HG02623 (cell line): ENCODE measurements around the gene HCST.
A peak's percentile ranks its signal among the peaks of the same experiment; 100 is the strongest.
"Not testable (repeated sequence)": the region's sequence is repeated elsewhere in the genome, so short reads cannot be mapped to it uniquely, and the experiment has no call there.

ENCODE experiments used
- ATAC-seq: cut with Tn5 transposase; IDR thresholded peaks from one replicate; pipeline ENCODE4 v1.9.1; 2021; ENCODE audit warnings: moderate library complexity; ENCODE audit not compliant: unreplicated experiment

HCST gene

GRCh38 chr19:35903550-35904179, 1.3 kb downstream of the HCST start:
- peak; percentile 42 for ATAC-seq

GRCh38 chr19:35904311-35905068, 2.2 kb downstream of the HCST start:
- no peak for ATAC-seq

GRCh38 chr19:35905178-35905727, 2.9 kb downstream of the HCST start:
- ATAC-seq, result no peak

GRCh38 chr19:35907377-35907745, 5.0 kb downstream of the HCST start:
- ATAC-seq, result no peak

GRCh38 chr19:35908010-35908441, 5.7 kb downstream of the HCST start, which contains the start of gene TYROBP:
TSS of gene TYROBP (minus strand) at chr19:35908295. CDS start at chr19:35908228, 67 bp downstream.
- ATAC-seq, result no peak

- no peak for ATAC-seq
Observed at GRCh38 chr19:35908973-35909683, 6.8 kb downstream of the HCST start.

GRCh38 chr19:35909684-35910035, 7.3 kb downstream of the HCST start:
- no peak for ATAC-seq

- not testable (repeated sequence) for ATAC-seq
Observed at GRCh38 chr19:35910355-35910754, 8.0 kb downstream of the HCST start.

- ATAC-seq, result no peak
Observed at GRCh38 chr19:35911173-35911572, 8.8 kb downstream of the HCST start.

GRCh38 chr19:35911790-35912189, 9.5 kb downstream of the HCST start:
- ATAC-seq, result no peak

- ATAC-seq, result no peak
Observed at GRCh38 chr19:35913589-35913988, 11.3 kb downstream of the HCST start.

GRCh38 chr19:35915443-35915842, 13.1 kb downstream of the HCST start:
- no peak for ATAC-seq

- no peak for ATAC-seq
Observed at GRCh38 chr19:35919306-35919705, 17.0 kb downstream of the HCST start.

GRCh38 chr19:35921012-35921411, 18.7 kb downstream of the HCST start:
- ATAC-seq, result no peak

GRCh38 chr19:35925501-35925900, 23.2 kb downstream of the HCST start:
- no peak for ATAC-seq

- ATAC-seq, result no peak
Observed at GRCh38 chr19:35928507-35928906, 26.2 kb downstream of the HCST start.

- no peak for ATAC-seq
Observed at GRCh38 chr19:35929876-35930275, 27.5 kb downstream of the HCST start.

GRCh38 chr19:35931161-35931873, 29.0 kb downstream of the HCST start:
- peak; percentile 92 for ATAC-seq

GRCh38 chr19:35931874-35932202, 29.5 kb downstream of the HCST start:
- ATAC-seq, result no peak

GRCh38 chr19:35932291-35932936, 30.1 kb downstream of the HCST start:
- no peak for ATAC-seq
